Nephron (organoid): ENCODE data around the gene UBE3C.
"Not testable (repeated sequence)": the region's sequence is repeated elsewhere in the genome, so short reads cannot be mapped to it uniquely, and the experiment has no call there.

Source experiments
- H3K27ac Mint-ChIP-seq, 3 experiments: 2 replicates each; pipeline ENCODE4 v1.8.0; 2020; ENCODE audit warnings: mixed read lengths in 3 of 3, mild to moderate bottlenecking in 2 of 3, moderate library complexity in 1 of 3
- H3K27me3 Mint-ChIP-seq: 2 replicates; pipeline ENCODE4 v1.8.0; 2021; ENCODE audit warnings: low read depth, mild to moderate bottlenecking, moderate library complexity, mixed read lengths
- H3K36me3 Mint-ChIP-seq: 2 replicates; pipeline ENCODE4 v1.8.0; 2020; ENCODE audit warnings: low read depth, mixed read lengths
- H3K4me1 Mint-ChIP-seq: 2 replicates; pipeline ENCODE4 v1.8.0; 2020; ENCODE audit warnings: mixed read lengths
- H3K4me3 Mint-ChIP-seq, 3 experiments: 2 replicates each; pipeline ENCODE4 v1.8.0; 2020; ENCODE audit warnings: mild to moderate bottlenecking in 3 of 3, mixed read lengths in 3 of 3, moderate library complexity in 2 of 3
- H3K9me3 Mint-ChIP-seq: 2 replicates; pipeline ENCODE4 v1.8.0; 2020; ENCODE audit warnings: mixed read lengths
- TF ChIP-seq, protein P1 (sequence below), 3 experiments: fragments of 200-600 bp; sonication (generic); IDR thresholded peaks; one replicate each; pipeline ENCODE4 v1.5.0; 2021; ENCODE audit warnings: antibody characterized with exemption in 3 of 3; ENCODE audit not compliant: unreplicated experiment in 3 of 3

The UBE3C gene

GRCh38 chr7:157152391-157152937 is 13.7 kb downstream of the UBE3C start:
- no peaks in the 10 kb centered on the region for H3K9me3 Mint-ChIP-seq

DNA sequence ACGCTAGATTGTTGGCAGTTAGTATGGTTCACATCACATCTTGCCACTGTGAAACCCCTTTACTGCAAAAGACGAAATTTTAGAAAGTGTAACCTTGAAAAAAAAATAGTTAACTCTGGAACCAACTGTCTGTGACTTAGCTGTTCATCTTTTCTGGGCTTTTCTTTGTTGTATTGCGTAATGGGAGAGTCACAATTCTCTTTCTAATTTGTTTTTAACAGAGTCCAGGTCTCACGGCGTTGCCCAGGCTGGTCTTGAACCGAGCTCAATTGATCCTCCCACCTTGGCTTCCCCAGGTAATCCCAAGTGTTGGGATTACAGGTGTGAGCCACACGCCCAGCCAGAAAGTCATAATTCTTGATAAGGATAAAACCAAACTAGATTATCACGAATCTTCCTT is 14.5 kb downstream of the UBE3C start:
- TF ChIP-seq, protein P1, sequence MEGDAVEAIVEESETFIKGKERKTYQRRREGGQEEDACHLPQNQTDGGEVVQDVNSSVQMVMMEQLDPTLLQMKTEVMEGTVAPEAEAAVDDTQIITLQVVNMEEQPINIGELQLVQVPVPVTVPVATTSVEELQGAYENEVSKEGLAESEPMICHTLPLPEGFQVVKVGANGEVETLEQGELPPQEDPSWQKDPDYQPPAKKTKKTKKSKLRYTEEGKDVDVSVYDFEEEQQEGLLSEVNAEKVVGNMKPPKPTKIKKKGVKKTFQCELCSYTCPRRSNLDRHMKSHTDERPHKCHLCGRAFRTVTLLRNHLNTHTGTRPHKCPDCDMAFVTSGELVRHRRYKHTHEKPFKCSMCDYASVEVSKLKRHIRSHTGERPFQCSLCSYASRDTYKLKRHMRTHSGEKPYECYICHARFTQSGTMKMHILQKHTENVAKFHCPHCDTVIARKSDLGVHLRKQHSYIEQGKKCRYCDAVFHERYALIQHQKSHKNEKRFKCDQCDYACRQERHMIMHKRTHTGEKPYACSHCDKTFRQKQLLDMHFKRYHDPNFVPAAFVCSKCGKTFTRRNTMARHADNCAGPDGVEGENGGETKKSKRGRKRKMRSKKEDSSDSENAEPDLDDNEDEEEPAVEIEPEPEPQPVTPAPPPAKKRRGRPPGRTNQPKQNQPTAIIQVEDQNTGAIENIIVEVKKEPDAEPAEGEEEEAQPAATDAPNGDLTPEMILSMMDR (IDR thresholded peaks at IDR 0.05; ENCODE audit: unreplicated experiment in 3 of 3), result no peak
- Mint-ChIP-seq H3K27ac (peak overlapping the region in 2 of 3 experiments; percentile 27 to 38), H3K36me3 (peaks cover 5% of the 10 kb centered on the region), H3K4me1 (peaks cover 31% of the 10 kb centered on the region), H3K4me3 (no peak overlapping the region), H3K9me3 (no peaks in the 10 kb centered on the region), H3K27me3 (no peaks in the 10 kb centered on the region)

More at GRCh38 chr7:157152391-157152937, 13.7 kb downstream of the UBE3C start:
- Mint-ChIP-seq H3K4me1 (peaks cover 28% of the 10 kb centered on the region), H3K36me3 (peaks cover 9% of the 10 kb centered on the region), H3K27ac (peak overlapping the region in 1 of 3 experiments; percentile 26), H3K4me3 (no peak overlapping the region), H3K27me3 (no peaks in the 10 kb centered on the region)
- TF ChIP-seq, protein P1 (IDR thresholded peaks at IDR 0.05; ENCODE audit: unreplicated experiment in 3 of 3), result no peak

- no peak overlapping the region for H3K4me3 Mint-ChIP-seq
- no peaks in the 10 kb centered on the region for H3K27me3 Mint-ChIP-seq
- H3K4me1 Mint-ChIP-seq, result peaks cover 31% of the 10 kb centered on the region
- peak overlapping the region in 1 of 3 experiments; percentile 53 for H3K27ac Mint-ChIP-seq
- H3K9me3 Mint-ChIP-seq, result no peaks in the 10 kb centered on the region
- H3K36me3 Mint-ChIP-seq, result peaks cover 9% of the 10 kb centered on the region
- TF ChIP-seq, protein P1 (IDR thresholded peaks at IDR 0.05; ENCODE audit: unreplicated experiment in 3 of 3), result no peak
These were observed 17.2 kb downstream of the UBE3C start for GRCh38 chr7:157155959-157156358.

- Mint-ChIP-seq H3K9me3 (no peaks in the 10 kb centered on the region), H3K4me1 (peaks cover 21% of the 10 kb centered on the region), H3K27me3 (no peaks in the 10 kb centered on the region), H3K36me3 (peaks cover 9% of the 10 kb centered on the region), H3K27ac (no peak overlapping the region), H3K4me3 (no peak overlapping the region)
- TF ChIP-seq, protein P1 (IDR thresholded peaks at IDR 0.05; ENCODE audit: unreplicated experiment in 3 of 3), result no peak
These were observed 19.7 kb downstream of the UBE3C start for GRCh38 chr7:157158400-157158799.

GRCh38 chr7:157159537-157159936 is 20.8 kb downstream of the UBE3C start:
- H3K27ac Mint-ChIP-seq, H3K27me3 Mint-ChIP-seq, H3K9me3 Mint-ChIP-seq, H3K4me3 Mint-ChIP-seq: not testable (repeated sequence)
- Mint-ChIP-seq H3K4me1 (peaks cover 21% of the 10 kb centered on the region), H3K36me3 (peaks cover 17% of the 10 kb centered on the region)

DNA sequence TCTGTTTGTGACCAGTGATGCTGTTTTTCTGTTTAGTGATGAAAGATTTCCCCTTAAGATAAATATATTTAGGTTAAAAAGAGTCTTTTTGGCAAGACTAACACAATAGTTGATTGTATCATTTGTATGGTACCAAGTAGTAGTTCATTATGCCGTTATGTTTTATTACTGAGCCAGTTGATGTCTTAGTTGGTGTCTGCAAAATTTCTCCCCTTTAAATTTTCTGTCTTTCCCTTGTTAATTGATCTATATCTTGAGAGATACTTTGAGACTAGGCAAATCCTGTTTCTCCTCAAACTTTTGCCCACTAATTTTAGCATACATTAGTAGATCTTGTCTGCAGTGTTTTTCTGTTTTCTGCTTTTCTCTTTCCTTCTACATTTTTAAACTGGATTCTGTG is 21.7 kb downstream of the UBE3C start:
- peaks cover 21% of the 10 kb centered on the region for H3K4me1 Mint-ChIP-seq
- TF ChIP-seq, protein P1 (IDR thresholded peaks at IDR 0.05; ENCODE audit: unreplicated experiment in 3 of 3), result no peak
- no peaks in the 10 kb centered on the region for H3K27me3 Mint-ChIP-seq
- H3K27ac Mint-ChIP-seq, result no peak overlapping the region
- H3K9me3 Mint-ChIP-seq, result peaks cover 9% of the 10 kb centered on the region
- no peak overlapping the region for H3K4me3 Mint-ChIP-seq
- peaks cover 26% of the 10 kb centered on the region for H3K36me3 Mint-ChIP-seq
